Skin epidermis (tissue), 12 donors: Measurements from ENCODE around the gene IRF6.
A peak's percentile ranks its signal among the peaks of the same experiment; 100 is the strongest.

Experiments
- H3K27ac ChIP-seq, 21 experiments: fragments of 200-600 bp; sonication (generic) in 11 of 21; one replicate each; pipeline ENCODE4 v1.5.0; 2020; ENCODE audit warnings: mild to moderate bottlenecking in 3 of 21, inconsistent platforms in 2 of 21, moderate library complexity in 2 of 21
- H3K4me3 ChIP-seq, 7 experiments: fragments of 200-600 bp; sonication (generic) in 2 of 7; one replicate each; pipeline ENCODE4 v1.5.0; 2020; ENCODE audit warnings: inconsistent platforms in 2 of 7, mild to moderate bottlenecking in 2 of 7, moderate library complexity in 1 of 7

IRF6 gene

DNA sequence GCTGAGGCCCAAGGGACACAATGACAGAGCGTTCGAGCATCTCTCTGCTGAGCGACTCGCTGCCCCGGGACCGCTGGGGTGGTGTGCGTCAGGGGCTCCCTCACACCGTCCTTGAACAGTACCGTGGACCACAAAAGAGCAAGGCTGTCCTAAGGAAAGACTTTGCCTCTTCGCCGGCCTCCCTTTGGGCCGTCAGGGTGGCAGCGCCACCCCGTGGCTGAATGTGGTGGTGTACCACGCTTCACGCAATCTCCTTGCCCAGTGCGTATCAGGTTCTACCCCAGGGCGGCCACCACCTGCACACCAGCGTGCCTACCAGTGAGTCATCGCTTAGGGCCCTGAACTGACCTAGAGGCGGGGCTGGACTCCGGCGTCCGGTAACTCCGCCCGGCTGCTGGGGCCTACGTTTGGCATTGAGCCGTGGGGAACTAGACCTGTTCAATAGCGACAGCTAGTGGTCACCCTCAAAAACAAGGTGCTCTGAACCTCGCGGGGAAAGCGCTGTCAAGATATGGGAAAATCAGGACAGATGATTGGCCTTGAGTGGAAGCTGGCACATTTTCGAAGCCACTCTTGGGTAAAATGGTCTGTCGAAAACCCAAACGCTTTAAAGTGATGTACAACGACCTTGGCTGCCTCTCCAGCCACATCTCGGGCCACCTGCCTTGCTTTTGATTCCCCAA lies 58.2 kb downstream of the IRF6 start:
- Histone ChIP-seq H3K27ac (peak overlapping the region in 12 of 21 experiments; percentile 9 to 83 (median 44)), H3K4me3 (peak overlapping the region; percentile 0 to 34 (median 19))

DNA sequence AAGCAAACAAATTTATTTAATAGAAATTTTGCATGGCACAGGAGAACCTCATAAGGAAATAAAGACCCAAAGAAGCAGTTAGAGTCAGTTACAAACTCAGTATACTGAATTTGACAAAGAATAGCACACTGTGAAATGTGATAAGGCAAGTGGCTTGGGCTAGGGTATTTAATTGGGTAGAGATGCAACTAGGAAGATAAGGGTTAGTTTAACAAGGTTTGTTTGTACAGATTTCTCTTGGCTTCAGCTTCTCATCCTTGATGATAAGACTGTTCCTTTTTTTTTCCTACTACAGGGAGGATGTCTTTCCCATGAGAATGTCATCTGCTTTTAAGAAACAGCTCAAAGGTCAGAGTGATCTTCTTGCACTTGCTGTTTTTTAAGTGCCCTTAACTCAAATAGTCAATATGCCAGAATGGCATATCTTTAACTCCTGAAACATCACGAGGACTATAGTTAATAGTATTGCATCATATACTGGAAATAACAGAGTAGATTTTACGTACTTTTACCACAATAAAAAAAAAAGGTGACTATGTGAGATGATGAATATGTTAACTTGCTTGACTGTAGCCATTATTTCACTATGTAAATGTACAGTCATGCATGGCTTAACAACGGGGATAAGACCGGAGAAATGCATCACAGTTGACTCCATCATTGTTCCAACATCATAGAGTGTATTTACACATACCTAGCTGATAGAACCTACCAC lies 59.3 kb downstream of the IRF6 start:
- H3K27ac ChIP-seq = peak overlapping the region in 1 of 21 experiments; percentile 31

DNA sequence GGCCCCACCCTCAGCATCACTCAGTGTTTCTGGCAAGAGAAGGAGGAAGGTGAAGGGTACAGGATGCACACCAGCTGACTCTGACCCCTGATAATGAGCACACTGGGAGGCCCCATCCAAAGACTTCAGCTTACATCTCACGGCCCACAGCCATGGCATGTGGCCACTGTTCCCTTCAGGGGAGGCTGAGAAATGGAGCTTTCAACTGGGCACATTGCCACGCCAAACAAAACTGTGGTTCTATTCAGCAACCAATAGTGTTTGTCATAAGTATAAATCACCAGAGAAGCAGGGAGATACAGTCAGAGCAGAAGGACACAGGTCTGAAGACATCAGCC lies 62.8 kb downstream of the IRF6 start:
- no peak overlapping the region for H3K4me3 ChIP-seq
- H3K27ac ChIP-seq = peak overlapping the region in 2 of 21 experiments; percentile 8 to 10

More for the DNA sequence above, 59.3 kb downstream of the IRF6 start:
- no peak overlapping the region for H3K4me3 ChIP-seq

DNA sequence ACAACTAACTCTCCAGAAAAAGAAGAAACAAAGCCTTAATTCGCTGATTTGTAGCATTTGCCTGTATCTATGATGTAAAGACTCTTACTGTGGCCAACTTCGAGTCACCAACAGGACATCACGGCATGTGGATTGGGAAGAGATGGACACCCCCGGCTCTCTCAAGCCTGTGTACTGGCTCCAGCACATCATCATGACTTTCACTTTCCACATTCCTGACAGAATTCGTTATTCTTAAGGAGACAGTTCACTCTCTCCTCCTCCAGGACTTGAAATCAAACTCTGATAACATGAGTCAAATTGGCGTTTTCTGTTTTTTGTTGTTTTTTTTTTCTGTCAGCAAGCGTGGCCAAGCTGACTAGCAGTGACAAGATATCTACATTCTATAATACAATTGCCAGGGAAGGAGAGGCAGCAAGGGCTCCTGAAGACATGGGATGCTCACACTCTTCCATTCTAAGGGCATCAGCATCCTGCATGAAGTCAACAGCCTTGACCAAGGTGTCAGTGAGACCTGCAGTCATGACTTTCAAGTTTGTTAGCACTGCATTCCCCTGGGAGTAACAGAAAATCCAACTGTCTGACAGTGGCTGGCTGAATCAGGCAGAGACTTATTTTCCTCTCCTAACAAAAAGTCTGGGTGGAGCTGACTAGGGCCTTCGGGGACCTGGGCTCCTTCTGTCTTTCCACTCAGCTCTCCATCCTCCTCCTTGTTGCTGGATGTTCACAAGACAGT lies 63.4 kb downstream of the IRF6 start:
- H3K4me3 ChIP-seq = no peak overlapping the region
- H3K27ac ChIP-seq = peak overlapping the region in 2 of 21 experiments; percentile 10 to 71

DNA sequence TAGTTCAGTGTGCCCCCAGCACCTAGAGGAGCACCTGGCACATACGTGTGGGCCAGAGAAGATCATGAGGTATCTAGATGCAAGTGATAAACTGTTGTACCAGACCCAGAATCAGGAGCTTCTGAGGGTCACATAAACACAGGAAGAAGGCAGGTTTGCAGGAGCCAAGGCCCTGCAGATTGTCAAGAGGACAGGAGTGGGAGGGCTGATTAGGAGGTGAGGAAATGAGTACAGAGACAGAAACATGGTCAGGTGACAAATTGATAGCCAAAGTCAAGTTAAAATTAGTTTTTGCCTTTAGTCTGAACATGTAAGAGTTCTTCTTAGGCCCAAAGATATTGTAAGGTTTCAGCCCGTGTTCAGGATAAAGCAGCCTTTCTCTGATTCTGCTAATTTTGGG lies 64.1 kb downstream of the IRF6 start:
- Histone ChIP-seq H3K27ac (peak overlapping the region in 2 of 21 experiments; percentile 21 to 71), H3K4me3 (no peak overlapping the region)

DNA sequence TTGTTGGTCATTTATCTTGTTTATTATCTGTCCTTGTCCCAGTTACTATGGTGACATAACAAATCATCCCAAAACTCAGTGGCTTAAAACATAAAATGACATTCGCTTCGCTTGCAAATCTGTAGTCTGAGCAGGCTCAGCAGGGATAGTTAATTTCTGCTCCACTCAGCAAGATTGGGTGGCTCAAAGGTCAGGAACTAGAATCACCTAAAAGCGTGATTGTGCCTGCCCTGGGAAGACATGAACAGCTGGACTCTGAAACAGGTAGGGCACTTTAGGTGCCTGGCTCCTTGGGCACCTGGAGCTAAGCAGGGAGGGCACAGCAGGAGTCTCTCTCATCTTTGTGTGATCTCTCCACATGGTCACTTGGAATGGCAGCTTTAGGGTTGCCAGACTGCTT lies 64.7 kb downstream of the IRF6 start:
- H3K27ac ChIP-seq = no peak overlapping the region
- H3K4me3 ChIP-seq = no peak overlapping the region

DNA sequence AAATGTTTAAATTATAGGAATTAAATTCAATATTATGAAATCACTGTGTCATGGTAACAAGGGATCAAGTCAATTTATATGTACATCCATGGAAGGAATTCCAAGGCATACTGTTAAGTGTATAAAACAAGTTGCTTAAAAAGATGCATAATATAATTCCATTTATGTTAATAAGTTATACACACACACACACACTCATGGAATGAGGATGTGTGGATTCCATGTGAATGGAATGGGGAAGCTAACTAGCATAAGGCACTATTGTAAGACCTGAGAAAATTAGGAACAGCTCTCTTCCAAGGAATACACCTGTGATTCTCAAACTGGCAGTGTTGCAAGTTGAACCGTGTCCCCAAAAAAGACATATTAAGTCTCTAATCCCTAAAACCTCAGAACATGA lies 67.7 kb downstream of the IRF6 start:
- Histone ChIP-seq H3K4me3 (no peak overlapping the region), H3K27ac (no peak overlapping the region)

DNA sequence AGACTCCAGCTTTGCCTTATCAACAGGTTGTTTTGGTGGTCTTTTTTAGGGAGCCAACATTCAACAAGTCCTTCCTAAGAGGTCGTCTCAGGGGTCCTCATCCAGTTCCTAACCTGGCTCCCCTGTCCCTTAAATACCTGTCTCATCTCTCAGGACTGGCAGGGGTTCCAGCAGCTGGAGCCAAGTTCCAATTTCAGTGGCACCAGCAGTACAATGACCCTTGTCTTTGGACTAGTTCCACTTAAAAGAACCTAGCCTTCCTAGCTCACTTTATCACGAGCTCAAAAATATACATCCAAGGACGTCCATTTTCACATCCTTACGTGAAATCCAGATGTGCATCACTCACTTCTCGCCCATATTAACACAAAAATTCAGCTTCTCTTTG lies 68.8 kb downstream of the IRF6 start:
- Histone ChIP-seq H3K4me3 (no peak overlapping the region), H3K27ac (no peak overlapping the region)

DNA sequence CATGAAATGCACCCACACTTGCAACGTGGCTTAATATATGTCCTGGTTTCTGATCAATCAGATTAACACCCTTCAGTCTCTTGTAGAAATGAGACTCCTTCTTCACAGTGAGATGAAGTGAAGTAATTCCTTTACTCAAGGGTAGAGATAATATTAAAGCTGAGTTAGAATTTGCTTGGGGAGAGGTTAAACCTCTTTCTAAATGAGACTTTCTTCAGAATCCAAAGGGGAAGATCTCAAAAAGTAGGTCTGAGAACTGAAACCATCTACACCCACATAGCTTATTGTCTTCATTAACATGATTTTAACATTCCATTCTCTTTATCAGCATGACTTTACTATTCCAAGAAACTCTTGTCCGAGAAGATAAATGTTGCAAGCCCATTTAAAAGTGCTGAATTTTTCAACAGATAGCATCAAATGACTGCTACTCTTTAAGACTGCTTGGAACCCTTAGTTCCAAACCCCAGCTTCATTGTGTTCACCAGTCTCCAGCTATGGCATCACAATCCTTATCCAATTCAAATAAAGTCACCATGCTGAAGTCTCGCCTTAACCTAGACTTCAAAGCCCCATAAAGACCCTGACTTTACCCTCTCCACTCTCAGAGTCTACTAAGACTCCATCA lies 69.3 kb downstream of the IRF6 start:
- Histone ChIP-seq H3K4me3 (no peak overlapping the region), H3K27ac (no peak overlapping the region)
